NB4 (cell line): Measurements from ENCODE around the gene CCDC178.

Experiments used
- POLR2A ChIP-seq: IDR thresholded peaks from 2 replicates; pipeline ENCODE4 v1.6.1; 2011; ENCODE audit warnings: mild to moderate bottlenecking; ENCODE audit not compliant: insufficient read length; ENCODE audit errors: extremely low read depth
- TF ChIP-seq, protein P1 (sequence below): IDR thresholded peaks from one replicate; pipeline ENCODE4 v1.5.1; 2012; ENCODE audit warnings: low read depth, low read length

- TF ChIP-seq, protein P1, sequence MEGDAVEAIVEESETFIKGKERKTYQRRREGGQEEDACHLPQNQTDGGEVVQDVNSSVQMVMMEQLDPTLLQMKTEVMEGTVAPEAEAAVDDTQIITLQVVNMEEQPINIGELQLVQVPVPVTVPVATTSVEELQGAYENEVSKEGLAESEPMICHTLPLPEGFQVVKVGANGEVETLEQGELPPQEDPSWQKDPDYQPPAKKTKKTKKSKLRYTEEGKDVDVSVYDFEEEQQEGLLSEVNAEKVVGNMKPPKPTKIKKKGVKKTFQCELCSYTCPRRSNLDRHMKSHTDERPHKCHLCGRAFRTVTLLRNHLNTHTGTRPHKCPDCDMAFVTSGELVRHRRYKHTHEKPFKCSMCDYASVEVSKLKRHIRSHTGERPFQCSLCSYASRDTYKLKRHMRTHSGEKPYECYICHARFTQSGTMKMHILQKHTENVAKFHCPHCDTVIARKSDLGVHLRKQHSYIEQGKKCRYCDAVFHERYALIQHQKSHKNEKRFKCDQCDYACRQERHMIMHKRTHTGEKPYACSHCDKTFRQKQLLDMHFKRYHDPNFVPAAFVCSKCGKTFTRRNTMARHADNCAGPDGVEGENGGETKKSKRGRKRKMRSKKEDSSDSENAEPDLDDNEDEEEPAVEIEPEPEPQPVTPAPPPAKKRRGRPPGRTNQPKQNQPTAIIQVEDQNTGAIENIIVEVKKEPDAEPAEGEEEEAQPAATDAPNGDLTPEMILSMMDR = no peak
- no peak for TF ChIP-seq POLR2A
Observed at GRCh38 chr18:33146014-33146413, 294.5 kb downstream of the CCDC178 start.
